Measurements from ENCODE around the gene SNX20. TPM values are rescaled to one million over a fixed set of nuclear protein-coding genes. Genes with fewer than 3 reads are reported as not detected.

SNX20 gene
- total RNA-seq, 2 experiments from 2014 or later: 60.0 to 72.1 TPM

DNA sequence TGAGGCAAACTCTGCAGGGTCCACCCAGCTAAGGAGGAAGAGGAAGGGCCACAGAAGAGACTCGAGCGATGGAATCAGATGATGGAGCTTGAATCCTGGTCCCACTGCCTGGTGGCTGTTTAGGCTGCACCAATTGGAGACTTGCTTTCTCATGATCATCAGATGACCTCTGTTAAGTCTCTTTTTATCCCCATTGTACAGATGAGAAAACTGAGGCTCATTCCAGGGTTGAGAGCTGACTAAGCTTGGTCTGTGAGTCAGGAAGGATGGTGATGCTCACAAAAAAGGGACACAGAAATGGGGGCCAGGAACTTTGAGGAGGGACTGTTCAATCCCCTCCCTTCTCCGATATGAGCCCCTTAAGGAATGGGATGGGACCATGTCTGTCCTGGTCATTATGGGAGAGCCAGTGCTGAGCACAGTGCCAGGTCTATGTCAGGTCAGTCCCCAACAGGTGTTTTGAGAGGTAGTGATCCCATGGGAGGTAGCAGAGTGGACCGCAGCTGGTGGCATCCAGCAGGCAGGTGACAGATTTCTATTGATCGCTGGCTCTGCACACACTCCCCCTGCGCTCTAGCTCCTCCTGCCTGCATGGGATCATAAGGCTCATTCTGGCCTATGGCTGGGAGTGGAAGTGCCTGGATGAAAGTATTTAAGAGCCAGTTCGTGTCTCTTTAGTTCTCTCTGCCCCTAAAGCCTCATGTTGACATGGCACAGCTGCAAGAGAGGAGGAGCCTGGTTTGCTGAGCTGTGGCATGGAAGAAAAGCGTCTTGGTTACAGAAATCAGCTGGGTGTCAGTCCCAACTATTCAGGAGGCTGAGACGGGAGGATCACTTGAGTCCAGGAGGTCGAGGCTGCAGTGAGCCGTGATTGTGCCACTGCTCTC is 27.2 kb downstream of the SNX20 start:
- Mint-ChIP-seq H3K9me3 (ENCODE audit: low read depth) (peaks cover 5% of the 10 kb centered on the region), H3K36me3 (no peaks in the 10 kb centered on the region), H3K27ac (no peak overlapping the region), H3K27me3 (no peaks in the 10 kb centered on the region), H3K4me3 (no peak overlapping the region), H3K4me1 (no peaks in the 10 kb centered on the region)
- ATAC-seq (no peak), DNase-seq (no peak)
- CTCF ChIA-PET: interaction anchor here (4.3 kb wide), 1 partner anchor 12 kb away, joined by 28 read pairs; no protein-coding TSS in a partner anchor

DNA sequence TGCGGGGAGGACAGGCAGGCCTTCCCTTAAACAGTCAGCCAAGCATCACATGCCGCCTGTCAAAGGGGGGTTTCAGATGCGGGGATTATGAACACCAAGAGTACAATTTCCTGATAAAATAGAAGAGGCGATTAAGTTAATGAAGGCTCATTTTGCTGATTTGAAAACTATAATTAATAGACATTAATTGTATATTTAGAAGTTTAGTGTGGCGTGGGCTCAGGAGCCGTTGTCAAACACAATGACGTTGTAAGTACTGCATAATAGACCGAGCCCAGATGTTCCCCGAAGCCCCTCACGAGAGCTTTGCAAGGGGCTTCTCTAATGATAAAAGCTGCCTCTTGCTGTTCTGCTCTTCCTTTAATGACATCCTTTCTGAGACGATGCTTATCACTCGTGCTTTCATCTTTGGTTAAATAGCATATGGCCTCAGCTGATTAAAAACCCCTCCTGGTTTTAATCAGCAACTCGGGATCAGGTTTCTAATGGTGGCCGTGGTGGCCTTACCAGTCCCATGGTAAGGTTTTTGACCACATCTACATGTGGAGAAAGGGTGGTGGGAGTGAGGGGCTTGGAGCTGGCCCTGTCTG is 28.2 kb downstream of the SNX20 start:
- no peak for DNase-seq
- Mint-ChIP-seq H3K27me3 (no peaks in the 10 kb centered on the region), H3K4me3 (no peak overlapping the region), H3K4me1 (no peaks in the 10 kb centered on the region), H3K36me3 (no peaks in the 10 kb centered on the region), H3K27ac (no peak overlapping the region), H3K9me3 (ENCODE audit: low read depth) (peaks cover 5% of the 10 kb centered on the region)
- CTCF ChIA-PET: interaction anchor here (4.3 kb wide), 1 partner anchor 13 kb away, joined by 28 read pairs; no protein-coding TSS in a partner anchor
- ATAC-seq: no peak

GRCh38 chr16:50651835-50652438 is 29.2 kb downstream of the SNX20 start:
- H3K27ac Mint-ChIP-seq: no peak overlapping the region
- DNase-seq (no peak), ATAC-seq (no peak)
- peaks cover 5% of the 10 kb centered on the region for H3K9me3 Mint-ChIP-seq (ENCODE audit: low read depth)
- no peaks in the 10 kb centered on the region for H3K27me3 Mint-ChIP-seq
- H3K36me3 Mint-ChIP-seq: no peaks in the 10 kb centered on the region
- H3K4me3 Mint-ChIP-seq: no peak overlapping the region
- CTCF ChIA-PET: interaction anchor here (0.6 to 4.3 kb wide), 2 partner anchors 14 to 142 kb away, joined by 3 to 28 read pairs; no protein-coding TSS in a partner anchor
- H3K4me1 Mint-ChIP-seq: no peaks in the 10 kb centered on the region

- DNase-seq: no peak
- H3K4me1 Mint-ChIP-seq: no peaks in the 10 kb centered on the region
- H3K36me3 Mint-ChIP-seq: no peaks in the 10 kb centered on the region
- CTCF ChIA-PET: interaction anchor here (0.7 to 1.0 kb wide), 2 partner anchors 17 to 19 kb away, joined by 3 to 4 read pairs; no protein-coding TSS in a partner anchor
- no peak for ATAC-seq
- no peak overlapping the region for H3K4me3 Mint-ChIP-seq
- H3K27me3 Mint-ChIP-seq: no peaks in the 10 kb centered on the region
- no peak overlapping the region for H3K27ac Mint-ChIP-seq
- no peaks in the 10 kb centered on the region for H3K9me3 Mint-ChIP-seq (ENCODE audit: low read depth)
Observed at GRCh38 chr16:50646345-50646744, 34.8 kb downstream of the SNX20 start.

GRCh38 chr16:50645563-50646220 is 35.4 kb downstream of the SNX20 start:
- H3K36me3 Mint-ChIP-seq: no peaks in the 10 kb centered on the region
- DNase-seq (no peak), ATAC-seq (no peak)
- no peak overlapping the region for H3K4me3 Mint-ChIP-seq
- no peak overlapping the region for H3K27ac Mint-ChIP-seq
- H3K4me1 Mint-ChIP-seq: no peaks in the 10 kb centered on the region
- H3K27me3 Mint-ChIP-seq: no peaks in the 10 kb centered on the region
- CTCF ChIA-PET: interaction anchor here (0.7 to 1.1 kb wide), 2 partner anchors 18 to 19 kb away, joined by 4 to 6 read pairs; no protein-coding TSS in a partner anchor
- H3K9me3 Mint-ChIP-seq (ENCODE audit: low read depth): no peaks in the 10 kb centered on the region

GRCh38 chr16:50644729-50645128 is 36.4 kb downstream of the SNX20 start:
- Mint-ChIP-seq H3K4me1 (no peaks in the 10 kb centered on the region), H3K27ac (no peak overlapping the region), H3K9me3 (ENCODE audit: low read depth) (no peaks in the 10 kb centered on the region), H3K36me3 (no peaks in the 10 kb centered on the region), H3K4me3 (no peak overlapping the region), H3K27me3 (no peaks in the 10 kb centered on the region)
- CTCF ChIA-PET: interaction anchor here (0.9 to 1.1 kb wide), 3 partner anchors 18 to 38 kb away, joined by 3 to 6 read pairs (median 3); no protein-coding TSS in a partner anchor
- peak; percentile 47 for ATAC-seq
- DNase-seq: peak; percentile 56

GRCh38 chr16:50644245-50644644 is 36.9 kb downstream of the SNX20 start:
- no peak overlapping the region for H3K27ac Mint-ChIP-seq
- H3K4me3 Mint-ChIP-seq: no peak overlapping the region
- ATAC-seq (no peak), DNase-seq (no peak)
- no peaks in the 10 kb centered on the region for H3K27me3 Mint-ChIP-seq
- CTCF ChIA-PET: interaction anchor here (0.9 to 1.1 kb wide), 3 partner anchors 17 to 39 kb away, joined by 3 to 6 read pairs (median 3); no protein-coding TSS in a partner anchor
- H3K36me3 Mint-ChIP-seq: no peaks in the 10 kb centered on the region
- H3K9me3 Mint-ChIP-seq (ENCODE audit: low read depth): no peaks in the 10 kb centered on the region
- H3K4me1 Mint-ChIP-seq: no peaks in the 10 kb centered on the region

DNA sequence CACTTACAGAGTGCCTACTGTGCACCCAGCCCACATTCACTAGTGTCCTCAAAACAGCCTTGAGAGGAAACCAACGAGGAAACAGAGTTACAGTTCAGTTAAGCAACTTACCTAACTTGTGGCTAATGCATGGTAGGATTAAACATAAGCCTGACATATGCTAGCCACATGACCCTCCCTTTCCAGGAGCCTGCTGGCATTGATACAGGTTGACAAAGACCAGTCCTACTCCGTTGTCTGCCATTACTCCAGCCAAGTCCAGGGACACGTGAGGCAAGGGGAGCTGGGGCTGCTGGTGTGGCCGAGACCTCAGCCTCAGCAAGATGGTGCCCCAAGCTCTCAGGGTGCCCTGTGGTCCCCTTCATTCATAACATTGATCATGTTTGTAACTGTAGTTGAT is 37.9 kb downstream of the SNX20 start:
- no peaks in the 10 kb centered on the region for H3K27me3 Mint-ChIP-seq
- ATAC-seq: no peak
- H3K36me3 Mint-ChIP-seq: no peaks in the 10 kb centered on the region
- H3K4me3 Mint-ChIP-seq: no peak overlapping the region
- H3K27ac Mint-ChIP-seq: no peak overlapping the region
- DNase-seq: no peak
- H3K4me1 Mint-ChIP-seq: no peaks in the 10 kb centered on the region
- CTCF ChIA-PET: no interaction called here
- no peaks in the 10 kb centered on the region for H3K9me3 Mint-ChIP-seq (ENCODE audit: low read depth)

GRCh38 chr16:50642349-50642748 is 38.8 kb downstream of the SNX20 start:
- no peaks in the 10 kb centered on the region for H3K4me1 Mint-ChIP-seq
- no peak for DNase-seq
- H3K4me3 Mint-ChIP-seq: no peak overlapping the region
- CTCF ChIA-PET: no interaction called here
- ATAC-seq: no peak
- H3K27me3 Mint-ChIP-seq: no peaks in the 10 kb centered on the region
- no peaks in the 10 kb centered on the region for H3K9me3 Mint-ChIP-seq (ENCODE audit: low read depth)
- H3K27ac Mint-ChIP-seq: no peak overlapping the region
- H3K36me3 Mint-ChIP-seq: no peaks in the 10 kb centered on the region

DNA sequence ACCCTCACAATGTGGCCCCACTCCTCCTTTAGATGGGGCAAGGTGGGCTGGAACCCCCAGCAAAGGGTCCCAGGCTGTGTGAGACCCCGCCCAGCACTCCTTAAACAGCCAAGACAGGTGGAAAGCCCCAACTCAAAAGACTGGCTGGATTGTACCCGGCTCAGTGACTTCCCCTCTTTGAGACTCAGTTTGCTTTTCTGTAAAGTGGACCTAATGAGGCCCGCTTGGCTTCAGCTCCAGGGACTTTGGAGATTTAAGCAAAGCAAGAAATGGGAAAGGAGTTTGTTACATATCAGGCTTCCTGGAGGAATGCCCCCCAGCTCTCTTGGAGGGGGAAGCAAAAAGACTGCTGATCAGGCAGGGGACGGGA is 39.3 kb downstream of the SNX20 start:
- H3K36me3 Mint-ChIP-seq: no peaks in the 10 kb centered on the region
- ATAC-seq: no peak
- H3K4me3 Mint-ChIP-seq: no peak overlapping the region
- CTCF ChIA-PET: no interaction called here
- H3K27ac Mint-ChIP-seq: no peak overlapping the region
- no peak for DNase-seq
- H3K27me3 Mint-ChIP-seq: no peaks in the 10 kb centered on the region
- H3K4me1 Mint-ChIP-seq: no peaks in the 10 kb centered on the region
- H3K9me3 Mint-ChIP-seq (ENCODE audit: low read depth): no peaks in the 10 kb centered on the region

DNA sequence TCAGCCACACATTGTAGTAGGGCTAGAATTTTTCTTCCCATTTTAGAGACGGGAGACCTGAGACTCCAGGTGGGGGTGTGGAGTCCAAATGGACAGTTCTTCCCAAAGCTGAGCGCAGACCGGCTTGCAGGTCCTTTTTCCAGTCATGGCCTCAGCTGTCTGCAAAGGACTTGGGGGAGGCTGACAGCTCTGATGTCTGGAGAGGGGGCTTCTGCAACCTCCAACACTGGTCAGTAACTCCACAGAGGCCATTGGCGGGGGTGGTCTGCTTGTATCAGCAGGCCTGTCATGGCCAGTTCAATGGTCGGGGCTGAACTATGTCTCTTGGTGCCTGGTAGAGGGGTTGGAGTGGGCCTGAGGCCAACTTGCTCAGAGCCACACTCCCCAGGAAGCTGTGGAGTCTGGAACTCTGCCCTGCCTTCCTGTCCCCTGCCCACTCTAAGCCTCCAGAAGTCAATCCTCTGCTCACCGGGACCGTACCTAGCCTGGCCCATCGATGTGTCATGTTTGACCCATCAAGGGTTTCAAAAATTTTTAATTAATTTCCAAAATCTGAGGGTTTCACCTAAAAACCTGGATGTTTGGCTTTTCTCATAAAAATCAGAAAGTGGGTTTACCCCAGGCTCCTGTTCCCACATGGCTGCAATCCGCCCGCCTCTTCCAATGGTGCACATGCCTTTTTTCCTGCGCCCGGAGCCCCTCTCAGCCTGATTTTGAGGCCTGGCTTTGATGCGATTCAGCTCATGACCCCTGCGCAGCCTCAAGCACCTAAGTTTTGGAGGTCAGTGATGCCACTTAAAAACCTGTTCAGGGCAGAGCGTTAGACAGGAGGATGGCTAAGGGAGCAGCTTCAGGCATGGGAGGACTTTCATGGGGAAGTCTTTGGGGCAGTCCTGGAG is 39.9 kb downstream of the SNX20 start:
- Mint-ChIP-seq H3K4me1 (no peaks in the 10 kb centered on the region), H3K27ac (no peak overlapping the region), H3K36me3 (no peaks in the 10 kb centered on the region), H3K27me3 (no peaks in the 10 kb centered on the region), H3K4me3 (no peak overlapping the region), H3K9me3 (ENCODE audit: low read depth) (no peaks in the 10 kb centered on the region)
- CTCF ChIA-PET: no interaction called here
- DNase-seq (no peak), ATAC-seq (no peak)

DNA sequence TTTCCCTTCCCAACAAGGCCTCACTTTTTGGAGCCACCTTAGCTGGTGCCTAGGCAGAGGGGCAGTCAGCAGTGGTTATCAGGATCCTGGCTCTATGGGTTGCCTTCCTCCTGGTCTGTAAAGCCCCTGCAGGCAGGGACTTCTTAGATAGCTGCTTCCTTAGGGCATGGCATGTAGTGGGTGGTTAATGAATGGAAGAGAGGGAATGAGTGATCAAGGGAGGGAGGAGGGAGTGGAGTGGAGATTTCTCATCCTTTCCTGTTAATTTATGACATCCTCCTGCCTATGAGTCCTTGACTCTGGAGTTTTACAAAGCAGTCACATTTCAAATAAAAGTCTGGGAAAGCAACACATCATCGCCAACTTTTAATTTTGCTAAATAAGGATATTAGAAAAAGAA is 40.7 kb downstream of the SNX20 start:
- H3K4me1 Mint-ChIP-seq: peaks cover 3% of the 10 kb centered on the region
- no peak for DNase-seq
- no peak for ATAC-seq
- CTCF ChIA-PET: no interaction called here
- no peak overlapping the region for H3K27ac Mint-ChIP-seq
- H3K36me3 Mint-ChIP-seq: no peaks in the 10 kb centered on the region
- H3K9me3 Mint-ChIP-seq (ENCODE audit: low read depth): no peaks in the 10 kb centered on the region
- H3K27me3 Mint-ChIP-seq: no peaks in the 10 kb centered on the region
- no peak overlapping the region for H3K4me3 Mint-ChIP-seq
